Panc1 (cell line): ENCODE results near the gene BRD3OS.

Experiments
- POLR2AphosphoS5 ChIP-seq: IDR thresholded peaks from 2 replicates; pipeline ENCODE4 v1.6.1; 2012; ENCODE audit warnings: mild to moderate bottlenecking, low read depth, low read length, moderate library complexity
- SIN3A ChIP-seq: IDR thresholded peaks from 2 replicates; pipeline ENCODE4 v1.6.1; 2012; ENCODE audit warnings: low read depth, mild to moderate bottlenecking, low read length, moderate library complexity, borderline replicate concordance; ENCODE audit not compliant: insufficient read depth
- TCF7L2 ChIP-seq: IDR thresholded peaks from 2 replicates; pipeline ENCODE4 v1.6.1; 2011; ENCODE audit warnings: mild to moderate bottlenecking, low read depth, low read length, inconsistent platforms
- TF ChIP-seq, protein P1 (sequence below): fragments of 450-650 bp; IDR thresholded peaks from 2 replicates; pipeline ENCODE4 v1.5.1; 2017; ENCODE audit warnings: mild to moderate bottlenecking
- TF ChIP-seq, protein P2 (sequence below), 2 experiments: IDR thresholded peaks; 2 replicates each; pipeline ENCODE4 v1.6.1; 2011 to 2012; ENCODE audit warnings: low read depth in 2 of 2, control low read depth in 1 of 2, low read length in 1 of 2, mild to moderate bottlenecking in 1 of 2, moderate library complexity in 1 of 2; ENCODE audit not compliant: insufficient read depth in 1 of 2

DNA sequence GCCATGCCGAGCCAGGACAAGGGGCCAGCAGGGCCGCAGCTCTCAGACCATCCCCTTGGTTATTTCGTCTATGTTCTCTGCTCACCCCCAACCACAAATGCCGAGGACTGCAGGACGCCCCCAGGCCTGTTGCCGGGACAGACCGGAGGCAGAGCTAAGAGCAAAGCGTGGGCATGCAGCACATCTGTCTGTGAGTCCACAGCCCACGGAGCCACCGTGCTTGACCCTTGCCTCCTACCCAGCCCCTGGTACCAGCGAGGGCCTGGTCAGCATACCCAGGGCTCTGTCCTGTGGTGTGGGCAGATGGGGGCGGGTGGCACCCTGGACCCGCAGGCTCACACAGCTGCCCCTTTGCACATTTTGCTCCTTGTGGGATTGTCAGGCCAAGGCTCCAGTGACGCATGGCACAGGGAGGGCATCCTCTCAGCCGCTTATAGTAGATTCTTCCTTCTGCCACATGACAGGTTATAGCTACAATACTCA lies 37.8 kb downstream of the BRD3OS start:
- TF ChIP-seq, protein P1, sequence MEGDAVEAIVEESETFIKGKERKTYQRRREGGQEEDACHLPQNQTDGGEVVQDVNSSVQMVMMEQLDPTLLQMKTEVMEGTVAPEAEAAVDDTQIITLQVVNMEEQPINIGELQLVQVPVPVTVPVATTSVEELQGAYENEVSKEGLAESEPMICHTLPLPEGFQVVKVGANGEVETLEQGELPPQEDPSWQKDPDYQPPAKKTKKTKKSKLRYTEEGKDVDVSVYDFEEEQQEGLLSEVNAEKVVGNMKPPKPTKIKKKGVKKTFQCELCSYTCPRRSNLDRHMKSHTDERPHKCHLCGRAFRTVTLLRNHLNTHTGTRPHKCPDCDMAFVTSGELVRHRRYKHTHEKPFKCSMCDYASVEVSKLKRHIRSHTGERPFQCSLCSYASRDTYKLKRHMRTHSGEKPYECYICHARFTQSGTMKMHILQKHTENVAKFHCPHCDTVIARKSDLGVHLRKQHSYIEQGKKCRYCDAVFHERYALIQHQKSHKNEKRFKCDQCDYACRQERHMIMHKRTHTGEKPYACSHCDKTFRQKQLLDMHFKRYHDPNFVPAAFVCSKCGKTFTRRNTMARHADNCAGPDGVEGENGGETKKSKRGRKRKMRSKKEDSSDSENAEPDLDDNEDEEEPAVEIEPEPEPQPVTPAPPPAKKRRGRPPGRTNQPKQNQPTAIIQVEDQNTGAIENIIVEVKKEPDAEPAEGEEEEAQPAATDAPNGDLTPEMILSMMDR: no peak
- TF ChIP-seq POLR2AphosphoS5 (no peak), TCF7L2 (no peak), SIN3A (no peak)
- TF ChIP-seq, protein P2, sequence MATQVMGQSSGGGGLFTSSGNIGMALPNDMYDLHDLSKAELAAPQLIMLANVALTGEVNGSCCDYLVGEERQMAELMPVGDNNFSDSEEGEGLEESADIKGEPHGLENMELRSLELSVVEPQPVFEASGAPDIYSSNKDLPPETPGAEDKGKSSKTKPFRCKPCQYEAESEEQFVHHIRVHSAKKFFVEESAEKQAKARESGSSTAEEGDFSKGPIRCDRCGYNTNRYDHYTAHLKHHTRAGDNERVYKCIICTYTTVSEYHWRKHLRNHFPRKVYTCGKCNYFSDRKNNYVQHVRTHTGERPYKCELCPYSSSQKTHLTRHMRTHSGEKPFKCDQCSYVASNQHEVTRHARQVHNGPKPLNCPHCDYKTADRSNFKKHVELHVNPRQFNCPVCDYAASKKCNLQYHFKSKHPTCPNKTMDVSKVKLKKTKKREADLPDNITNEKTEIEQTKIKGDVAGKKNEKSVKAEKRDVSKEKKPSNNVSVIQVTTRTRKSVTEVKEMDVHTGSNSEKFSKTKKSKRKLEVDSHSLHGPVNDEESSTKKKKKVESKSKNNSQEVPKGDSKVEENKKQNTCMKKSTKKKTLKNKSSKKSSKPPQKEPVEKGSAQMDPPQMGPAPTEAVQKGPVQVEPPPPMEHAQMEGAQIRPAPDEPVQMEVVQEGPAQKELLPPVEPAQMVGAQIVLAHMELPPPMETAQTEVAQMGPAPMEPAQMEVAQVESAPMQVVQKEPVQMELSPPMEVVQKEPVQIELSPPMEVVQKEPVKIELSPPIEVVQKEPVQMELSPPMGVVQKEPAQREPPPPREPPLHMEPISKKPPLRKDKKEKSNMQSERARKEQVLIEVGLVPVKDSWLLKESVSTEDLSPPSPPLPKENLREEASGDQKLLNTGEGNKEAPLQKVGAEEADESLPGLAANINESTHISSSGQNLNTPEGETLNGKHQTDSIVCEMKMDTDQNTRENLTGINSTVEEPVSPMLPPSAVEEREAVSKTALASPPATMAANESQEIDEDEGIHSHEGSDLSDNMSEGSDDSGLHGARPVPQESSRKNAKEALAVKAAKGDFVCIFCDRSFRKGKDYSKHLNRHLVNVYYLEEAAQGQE (IDR thresholded peaks at IDR 0.05; ENCODE audit: insufficient read depth in 1 of 2, low read depth in 2 of 2, low read length in 1 of 2): no peak
